Smooth muscle cell (in vitro differentiated cells): ENCODE measurements around the gene FUT2. TPM values are rescaled to one million over a fixed set of nuclear protein-coding genes. Genes with fewer than 3 reads are reported as not detected.
"Not testable (repeated sequence)": the region's sequence is repeated elsewhere in the genome, so short reads cannot be mapped to it uniquely, and the experiment has no call there.

Experiments
- DNase-seq: peaks from one replicate; lab custom pipeline; 2025; ENCODE audit not compliant: unreplicated experiment; lab: John Stamatoyannopoulos, UW
- H2AFZ ChIP-seq: fragments of 200-600 bp; sonication (generic); 2 replicates; pipeline ENCODE4 v1.6.0; 2016; ENCODE audit warnings: antibody characterized with exemption, low read depth, mild to moderate bottlenecking
- H3F3A ChIP-seq: fragments of 200-600 bp; sonication (generic); 2 replicates; pipeline ENCODE4 v1.6.0; 2017; ENCODE audit warnings: antibody characterized with exemption, low read depth
- H3K27ac ChIP-seq: fragments of 200-600 bp; sonication (generic); 2 replicates; pipeline ENCODE4 v1.5.1; 2016; ENCODE audit warnings: low read depth, mild to moderate bottlenecking
- H3K27me3 ChIP-seq: fragments of 200-600 bp; sonication (generic); 2 replicates; pipeline ENCODE4 v1.6.1; 2016; ENCODE audit warnings: low read depth, mild to moderate bottlenecking
- H3K36me3 ChIP-seq: fragments of 200-600 bp; sonication (generic); 2 replicates; pipeline ENCODE4 v1.5.1; 2016; ENCODE audit warnings: low read depth
- H3K4me1 ChIP-seq: fragments of 200-600 bp; sonication (generic); 2 replicates; pipeline ENCODE4 v1.5.1; 2016; ENCODE audit warnings: low read depth
- H3K4me2 ChIP-seq: fragments of 200-600 bp; sonication (generic); 2 replicates; pipeline ENCODE4 v1.6.0; 2016; ENCODE audit warnings: mild to moderate bottlenecking
- H3K4me3 ChIP-seq: fragments of 200-600 bp; sonication (generic); 2 replicates; pipeline ENCODE4 v1.5.1; 2016; ENCODE audit warnings: mild to moderate bottlenecking
- H3K79me2 ChIP-seq: fragments of 200-600 bp; sonication (generic); 2 replicates; pipeline ENCODE4 v1.6.0; 2016; ENCODE audit warnings: low read depth, mild to moderate bottlenecking
- H3K9ac ChIP-seq: fragments of 200-600 bp; sonication (generic); 2 replicates; pipeline ENCODE4 v1.6.0; 2016; ENCODE audit warnings: low read depth
- H3K9me3 ChIP-seq: fragments of 200-600 bp; sonication (generic); replicated peaks from 2 replicates; pipeline ENCODE4 v1.5.1; 2016; ENCODE audit warnings: low read depth
- H4K20me1 ChIP-seq: fragments of 200-600 bp; sonication (generic); 2 replicates; pipeline ENCODE4 v1.6.0; 2016; ENCODE audit warnings: low read depth
- WGBS: methylation state at CpG from one replicate; pipeline ENCODE4 v1.1.7; 2016; ENCODE audit warnings: low lambda C conversion rate; 5-methylcytosine and 5-hydroxymethylcytosine counted together
- polyA plus RNA-seq: library from polyadenylated mRNA; unstranded; fragments of >200 nt; fragmentation: Nextera tagmentation; extraction: Ambion mirVana; gene quantifications from 2 replicates; pipeline ENCODE4 v1.2.1, GENCODE V29; 2016
- total RNA-seq: library from RNA; depleted of rRNA; stranded (reverse); fragments of >200 nt; gene quantifications from 2 replicates; pipeline ENCODE4 v1.2.3, GENCODE V29; 2014
- TF ChIP-seq, protein P1 (sequence below): fragments of 200-600 bp; sonication (generic); IDR thresholded peaks from 2 replicates; pipeline ENCODE4 v1.5.1; 2017; ENCODE audit warnings: borderline replicate concordance, mild to moderate bottlenecking, antibody characterized with exemption; ENCODE audit not compliant: insufficient read depth, poor library complexity, severe bottlenecking

The FUT2 gene
- total and polyA plus RNA-seq, 2 experiments from 2014 or later = 0.18 to 1.1 TPM

DNA sequence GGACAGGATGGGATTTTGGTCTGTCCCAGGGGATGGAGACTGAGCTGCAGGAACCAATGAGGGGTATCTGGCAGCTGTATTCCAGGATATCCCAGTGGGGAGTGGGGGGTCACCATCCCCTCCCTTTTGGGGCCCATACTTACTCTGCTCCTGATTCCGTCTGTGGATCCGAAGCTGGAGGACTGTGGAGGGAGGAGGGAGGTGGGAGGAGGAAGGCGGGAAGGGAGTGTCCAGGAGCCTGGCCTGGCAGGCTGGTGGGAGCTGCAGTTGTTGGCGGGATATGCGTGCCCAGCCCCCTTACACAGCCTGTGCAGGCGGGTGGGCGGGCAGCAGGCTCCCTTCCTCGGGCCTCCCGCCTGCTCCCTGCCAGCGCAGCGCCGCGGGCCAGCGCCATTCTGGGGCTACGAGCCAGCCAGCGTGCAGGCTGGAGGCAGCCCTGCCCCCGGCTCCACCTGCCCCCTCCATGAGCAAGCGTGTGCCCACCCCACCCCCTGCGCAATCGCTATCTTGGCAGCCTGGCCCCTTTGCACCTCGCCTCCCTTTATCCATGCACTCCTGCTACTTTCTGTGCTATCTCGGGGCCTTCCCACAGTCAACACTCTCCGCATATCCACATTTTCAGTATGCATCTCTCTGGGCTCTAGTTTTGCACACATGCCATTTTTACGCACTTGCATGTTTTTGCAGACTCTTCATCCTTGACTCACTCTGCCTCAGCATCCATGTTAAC is 21.0 kb downstream of the FUT2 start:
- Histone ChIP-seq H3K36me3 (no peaks in the 10 kb centered on the region), H2AFZ (peak overlapping the region; percentile 69), H3K27ac (no peak overlapping the region), H3K4me3 (peak overlapping the region; percentile 20), H3K27me3 (no peaks in the 10 kb centered on the region), H3K79me2 (no peaks in the 10 kb centered on the region), H4K20me1 (no peaks in the 10 kb centered on the region), H3K4me2 (peak overlapping the region; percentile 74), H3K9ac (no peak overlapping the region), H3F3A (peaks cover 8% of the 10 kb centered on the region), H3K9me3 (no peaks in the 10 kb centered on the region), H3K4me1 (peaks cover 21% of the 10 kb centered on the region)
- no peak for DNase-seq
- TF ChIP-seq, protein P1, sequence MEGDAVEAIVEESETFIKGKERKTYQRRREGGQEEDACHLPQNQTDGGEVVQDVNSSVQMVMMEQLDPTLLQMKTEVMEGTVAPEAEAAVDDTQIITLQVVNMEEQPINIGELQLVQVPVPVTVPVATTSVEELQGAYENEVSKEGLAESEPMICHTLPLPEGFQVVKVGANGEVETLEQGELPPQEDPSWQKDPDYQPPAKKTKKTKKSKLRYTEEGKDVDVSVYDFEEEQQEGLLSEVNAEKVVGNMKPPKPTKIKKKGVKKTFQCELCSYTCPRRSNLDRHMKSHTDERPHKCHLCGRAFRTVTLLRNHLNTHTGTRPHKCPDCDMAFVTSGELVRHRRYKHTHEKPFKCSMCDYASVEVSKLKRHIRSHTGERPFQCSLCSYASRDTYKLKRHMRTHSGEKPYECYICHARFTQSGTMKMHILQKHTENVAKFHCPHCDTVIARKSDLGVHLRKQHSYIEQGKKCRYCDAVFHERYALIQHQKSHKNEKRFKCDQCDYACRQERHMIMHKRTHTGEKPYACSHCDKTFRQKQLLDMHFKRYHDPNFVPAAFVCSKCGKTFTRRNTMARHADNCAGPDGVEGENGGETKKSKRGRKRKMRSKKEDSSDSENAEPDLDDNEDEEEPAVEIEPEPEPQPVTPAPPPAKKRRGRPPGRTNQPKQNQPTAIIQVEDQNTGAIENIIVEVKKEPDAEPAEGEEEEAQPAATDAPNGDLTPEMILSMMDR = no peak
- whole genome bisulfite sequencing = 22% methylated on average over 16 of the region's 24 CpGs

DNA sequence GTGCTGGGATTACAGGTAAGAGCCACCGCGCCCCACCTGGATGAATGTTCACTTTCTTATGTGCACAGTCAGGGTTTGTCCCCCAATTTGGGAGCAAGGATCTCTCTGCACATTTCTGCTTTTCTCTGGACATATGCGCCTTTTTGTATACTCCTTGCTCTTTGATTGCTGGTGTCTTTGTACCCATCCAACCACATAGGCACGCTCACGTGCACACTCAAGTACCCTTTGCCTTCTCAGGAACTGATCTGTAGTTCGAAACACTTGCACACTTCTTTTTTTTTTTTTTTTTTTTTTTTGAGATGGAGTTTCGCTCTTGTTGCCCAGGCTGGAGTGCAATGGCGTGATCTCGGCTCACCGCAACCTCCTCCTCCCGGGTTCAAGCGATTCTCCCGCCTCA is 22.3 kb downstream of the FUT2 start:
- H3K27me3 ChIP-seq, H3F3A ChIP-seq, H3K4me3 ChIP-seq, H3K9me3 ChIP-seq, H3K27ac ChIP-seq, H4K20me1 ChIP-seq, H3K36me3 ChIP-seq, H3K4me2 ChIP-seq, H3K79me2 ChIP-seq, DNase-seq, H2AFZ ChIP-seq, H3K9ac ChIP-seq: not testable (repeated sequence)
- peaks cover 18% of the 10 kb centered on the region for H3K4me1 ChIP-seq
- WGBS = 96% methylated on average over 7 of the region's 13 CpGs

DNA sequence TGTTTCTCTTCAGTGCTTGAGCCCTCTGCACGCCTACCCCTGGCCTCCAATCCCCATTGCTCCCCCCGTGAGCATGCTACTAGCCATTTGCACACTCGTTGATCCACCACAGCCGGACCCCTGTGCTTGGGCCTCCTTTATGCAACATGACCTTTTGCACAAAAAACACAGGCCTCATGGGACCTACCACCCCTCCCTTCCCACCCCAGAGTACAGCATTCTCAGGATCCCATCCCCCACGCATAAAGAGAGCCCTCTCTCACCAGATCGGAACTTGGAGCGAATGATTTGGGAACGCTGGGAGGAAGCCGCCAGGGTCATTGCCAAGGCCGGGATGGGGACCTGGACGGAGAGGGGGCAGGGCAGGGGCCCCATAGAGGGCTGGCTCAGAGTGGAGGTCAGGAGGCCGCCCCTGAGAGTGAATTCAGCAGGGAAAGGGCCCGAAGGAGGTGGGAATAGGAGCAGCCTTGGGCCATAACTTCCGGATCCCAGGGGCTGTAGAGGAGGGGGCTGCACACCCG is 23.0 kb downstream of the FUT2 start:
- DNase-seq = no peak
- no peaks in the 10 kb centered on the region for H3K79me2 ChIP-seq
- peaks cover 18% of the 10 kb centered on the region for H3K4me1 ChIP-seq
- H3K9me3 ChIP-seq = no peaks in the 10 kb centered on the region
- H3K36me3 ChIP-seq = no peaks in the 10 kb centered on the region
- H3K9ac ChIP-seq = no peak overlapping the region
- no peak overlapping the region for H3K27ac ChIP-seq
- TF ChIP-seq, protein P1 = no peak
- H3K4me2 ChIP-seq = no peak overlapping the region
- peaks cover 8% of the 10 kb centered on the region for H3F3A ChIP-seq
- no peak overlapping the region for H3K4me3 ChIP-seq
- 76% methylated on average over 15 of the region's 15 CpGs for WGBS
- H4K20me1 ChIP-seq = no peaks in the 10 kb centered on the region
- no peaks in the 10 kb centered on the region for H3K27me3 ChIP-seq
- no peak overlapping the region for H2AFZ ChIP-seq

DNA sequence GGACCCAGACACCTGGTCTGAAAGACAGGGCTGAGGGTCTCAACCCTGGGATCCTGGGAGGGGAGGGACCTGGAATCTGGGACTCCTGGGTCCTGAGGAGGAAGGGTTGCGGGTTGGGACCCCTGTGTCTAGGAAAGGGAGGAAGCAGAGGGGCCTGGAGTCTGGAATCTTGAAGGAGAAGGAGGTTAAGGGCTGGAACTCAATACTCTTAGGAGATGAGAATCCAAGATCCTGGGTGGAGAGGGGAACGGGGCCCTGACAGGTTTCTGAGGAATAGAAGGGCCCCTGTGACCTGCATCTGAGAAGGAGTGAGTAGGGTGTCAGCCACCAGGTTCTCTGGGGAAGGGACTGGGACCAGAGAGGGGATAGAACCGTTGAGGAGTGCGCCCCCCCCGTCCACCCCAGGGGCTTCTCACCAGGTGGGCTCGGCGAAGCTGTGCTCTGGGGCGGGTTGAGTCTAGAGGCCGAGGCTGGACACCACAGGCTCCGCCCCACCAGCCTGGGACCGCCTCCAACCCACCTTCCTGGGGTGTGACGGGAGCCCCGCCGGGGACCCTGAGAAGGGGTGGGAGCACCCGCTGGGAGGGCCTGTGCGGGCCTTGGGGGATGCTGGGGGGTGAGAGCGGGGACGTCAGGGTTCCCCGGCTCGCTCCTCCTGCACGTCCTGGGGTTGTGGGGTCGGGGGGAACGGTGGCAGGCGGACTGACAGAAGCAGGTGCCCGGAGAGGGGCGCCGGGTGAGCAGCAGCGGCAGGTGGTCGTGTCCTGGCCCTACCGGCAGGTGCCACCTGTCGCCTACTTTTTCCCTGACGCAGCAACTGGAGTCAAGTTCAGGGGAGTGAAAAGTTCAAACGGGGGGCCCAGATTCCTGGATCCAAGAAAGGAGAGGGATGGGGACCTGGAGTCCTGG is 23.7 kb downstream of the FUT2 start, which contains the start of gene MAMSTR:
Gene MAMSTR, minus strand, starts transcription at position 463 of the 909 bp plus-strand sequence. CDS start 694 bp downstream, outside the sequence.
- Histone ChIP-seq H2AFZ (peak within 1 kb of the TSS; percentile 77), H3K4me1 (peaks cover 18% of the 10 kb centered on the region), H3K4me2 (peak within 1 kb of the TSS; percentile 85), H3K9me3 (no peaks in the 10 kb centered on the region), H3K36me3 (no peaks in the 10 kb centered on the region), H3F3A (peaks cover 8% of the 10 kb centered on the region), H3K4me3 (peak within 1 kb of the TSS; percentile 80), H3K27me3 (no peaks in the 10 kb centered on the region), H3K79me2 (no peaks in the 10 kb centered on the region), H3K9ac (no peak within 1 kb of the TSS), H4K20me1 (no peaks in the 10 kb centered on the region), H3K27ac (no peak within 1 kb of the TSS)
- TF ChIP-seq, protein P1 = no peak
- WGBS = 91% methylated on average over 23 of the region's 33 CpGs
- DNase-seq = no peak
